HG03558 (cell line): Measurements from ENCODE around the gene BYSL.

Experiments
- ATAC-seq: cut with Tn5 transposase; IDR thresholded peaks from one replicate; pipeline ENCODE4 v1.9.1; 2021; ENCODE audit warnings: moderate number of reproducible peaks; ENCODE audit not compliant: unreplicated experiment; ENCODE audit errors: extremely low read depth

Gene BYSL

DNA sequence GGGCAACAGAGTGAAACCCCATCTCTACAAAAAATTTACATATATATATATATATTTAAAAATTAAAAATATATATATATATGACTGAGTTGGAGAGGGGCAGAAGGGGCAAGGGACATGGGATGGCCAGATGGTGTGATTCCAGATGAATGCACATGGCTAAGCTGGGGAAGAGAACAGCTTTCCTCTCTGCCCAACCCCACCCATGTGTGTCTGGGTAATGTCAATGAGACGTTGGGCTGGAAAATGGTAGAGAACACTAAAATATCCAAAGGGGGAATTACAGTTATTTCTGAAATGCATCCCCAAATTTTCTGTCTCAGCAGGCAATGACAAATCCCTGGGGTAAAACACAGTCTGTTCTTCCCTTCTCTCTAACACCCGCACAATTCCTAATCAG lies 51.5 kb downstream of the BYSL start:
- ATAC-seq = no peak

- ATAC-seq = no peak
Observed at GRCh38 chr6:41974281-41974825, 53.1 kb downstream of the BYSL start.

DNA sequence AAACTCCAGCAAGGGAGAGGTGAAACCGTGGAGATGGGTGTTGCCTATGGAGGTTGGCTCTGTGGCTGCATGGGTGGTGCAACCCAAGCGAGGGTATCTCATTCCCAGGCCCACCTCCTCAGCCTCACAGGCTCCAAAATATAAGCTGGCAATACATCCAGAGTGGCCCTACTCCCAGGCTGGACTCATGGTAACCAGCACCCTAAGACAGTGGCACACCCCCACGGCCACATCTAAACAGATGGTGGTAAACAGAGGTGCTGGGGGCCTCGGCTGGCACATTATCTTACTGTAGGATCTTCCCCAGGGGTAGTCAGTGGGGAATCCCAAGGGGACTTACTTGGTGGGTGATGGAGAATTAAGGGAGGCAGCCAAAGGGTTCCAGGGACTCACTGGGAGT lies 54.0 kb downstream of the BYSL start:
- ATAC-seq = no peak

DNA sequence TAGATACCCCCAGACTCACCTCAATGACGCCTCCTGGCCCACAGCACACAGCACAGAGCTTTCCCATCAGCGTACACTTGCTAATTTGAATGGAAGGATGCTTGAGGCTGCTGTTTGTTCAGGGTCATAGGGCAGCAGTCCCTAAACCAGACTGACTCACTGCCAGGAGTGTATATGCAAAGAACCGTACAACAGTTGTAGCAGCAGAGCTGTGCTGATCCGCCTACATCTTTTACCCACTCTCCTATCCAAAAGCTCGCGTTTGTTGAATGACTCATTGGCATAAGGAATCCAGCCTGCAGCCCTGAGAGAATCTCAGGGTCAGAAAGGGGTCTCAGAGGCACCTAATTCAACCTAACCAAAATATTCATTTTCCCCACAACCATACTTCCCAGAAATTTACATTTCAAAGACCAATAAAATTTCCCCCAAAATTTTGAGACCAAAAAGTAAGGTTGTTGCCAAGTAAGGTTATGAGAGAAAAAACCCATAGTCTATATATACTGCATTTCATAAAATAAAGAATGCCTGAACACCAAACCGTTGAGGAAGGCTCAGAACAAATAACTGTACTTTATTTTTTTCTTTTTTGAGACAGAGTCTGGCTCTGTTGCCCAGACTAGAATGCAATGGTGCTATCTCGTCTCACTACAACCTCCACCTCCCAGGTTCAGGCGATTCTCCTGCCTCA lies 55.6 kb downstream of the BYSL start:
- ATAC-seq = no peak
